Smooth muscle cell (in vitro differentiated cells): ENCODE measurements around the gene TPPP. TPM values are rescaled to one million over a fixed set of nuclear protein-coding genes. Genes with fewer than 3 reads are reported as not detected.

ENCODE experiments used
- DNase-seq: peaks from one replicate; lab custom pipeline; 2025; ENCODE audit not compliant: unreplicated experiment; lab: John Stamatoyannopoulos, UW
- H2AFZ ChIP-seq: fragments of 200-600 bp; sonication (generic); 2 replicates; pipeline ENCODE4 v1.6.0; 2016; ENCODE audit warnings: antibody characterized with exemption, low read depth, mild to moderate bottlenecking
- H3F3A ChIP-seq: fragments of 200-600 bp; sonication (generic); 2 replicates; pipeline ENCODE4 v1.6.0; 2017; ENCODE audit warnings: antibody characterized with exemption, low read depth
- H3K27ac ChIP-seq: fragments of 200-600 bp; sonication (generic); 2 replicates; pipeline ENCODE4 v1.5.1; 2016; ENCODE audit warnings: low read depth, mild to moderate bottlenecking
- H3K27me3 ChIP-seq: fragments of 200-600 bp; sonication (generic); 2 replicates; pipeline ENCODE4 v1.6.1; 2016; ENCODE audit warnings: low read depth, mild to moderate bottlenecking
- H3K36me3 ChIP-seq: fragments of 200-600 bp; sonication (generic); 2 replicates; pipeline ENCODE4 v1.5.1; 2016; ENCODE audit warnings: low read depth
- H3K4me1 ChIP-seq: fragments of 200-600 bp; sonication (generic); 2 replicates; pipeline ENCODE4 v1.5.1; 2016; ENCODE audit warnings: low read depth
- H3K4me2 ChIP-seq: fragments of 200-600 bp; sonication (generic); 2 replicates; pipeline ENCODE4 v1.6.0; 2016; ENCODE audit warnings: mild to moderate bottlenecking
- H3K4me3 ChIP-seq: fragments of 200-600 bp; sonication (generic); 2 replicates; pipeline ENCODE4 v1.5.1; 2016; ENCODE audit warnings: mild to moderate bottlenecking
- H3K79me2 ChIP-seq: fragments of 200-600 bp; sonication (generic); 2 replicates; pipeline ENCODE4 v1.6.0; 2016; ENCODE audit warnings: low read depth, mild to moderate bottlenecking
- H3K9ac ChIP-seq: fragments of 200-600 bp; sonication (generic); 2 replicates; pipeline ENCODE4 v1.6.0; 2016; ENCODE audit warnings: low read depth
- H3K9me3 ChIP-seq: fragments of 200-600 bp; sonication (generic); replicated peaks from 2 replicates; pipeline ENCODE4 v1.5.1; 2016; ENCODE audit warnings: low read depth
- H4K20me1 ChIP-seq: fragments of 200-600 bp; sonication (generic); 2 replicates; pipeline ENCODE4 v1.6.0; 2016; ENCODE audit warnings: low read depth
- WGBS: methylation state at CpG from one replicate; pipeline ENCODE4 v1.1.7; 2016; ENCODE audit warnings: low lambda C conversion rate; 5-methylcytosine and 5-hydroxymethylcytosine counted together
- polyA plus RNA-seq: library from polyadenylated mRNA; unstranded; fragments of >200 nt; fragmentation: Nextera tagmentation; extraction: Ambion mirVana; gene quantifications from 2 replicates; pipeline ENCODE4 v1.2.1, GENCODE V29; 2016
- total RNA-seq: library from RNA; depleted of rRNA; stranded (reverse); fragments of >200 nt; gene quantifications from 2 replicates; pipeline ENCODE4 v1.2.3, GENCODE V29; 2014
- TF ChIP-seq, protein P1 (sequence below): fragments of 200-600 bp; sonication (generic); IDR thresholded peaks from 2 replicates; pipeline ENCODE4 v1.5.1; 2017; ENCODE audit warnings: borderline replicate concordance, mild to moderate bottlenecking, antibody characterized with exemption; ENCODE audit not compliant: insufficient read depth, poor library complexity, severe bottlenecking

TPPP gene
- total and polyA plus RNA-seq, 2 experiments from 2014 or later = not detected

DNA sequence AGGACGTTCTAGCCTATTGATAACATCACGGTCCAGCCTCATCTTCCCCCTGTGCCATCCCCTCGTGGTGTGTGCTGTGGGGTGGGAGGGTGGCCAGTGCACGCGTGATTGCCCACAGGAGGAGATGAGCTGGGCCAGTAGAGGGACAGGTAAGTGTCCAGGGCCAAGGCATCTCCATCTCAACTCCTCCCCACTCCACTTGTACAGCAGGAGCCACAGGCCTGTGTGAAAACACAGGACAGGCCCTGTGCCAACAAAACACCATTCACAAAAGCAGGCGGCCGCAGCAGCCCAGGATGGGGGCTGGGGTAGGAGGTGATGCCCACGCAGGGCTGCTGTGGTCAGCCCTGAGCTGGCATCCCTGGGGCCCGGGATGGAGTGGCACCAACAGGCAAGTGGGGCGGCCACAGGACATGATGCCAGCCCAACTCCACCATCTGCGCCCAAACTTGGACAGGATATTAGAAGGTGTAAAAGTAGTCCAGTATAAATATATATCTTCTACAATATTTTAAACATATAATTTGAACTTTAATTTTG is 32.6 kb downstream of the TPPP start:
- TF ChIP-seq, protein P1, sequence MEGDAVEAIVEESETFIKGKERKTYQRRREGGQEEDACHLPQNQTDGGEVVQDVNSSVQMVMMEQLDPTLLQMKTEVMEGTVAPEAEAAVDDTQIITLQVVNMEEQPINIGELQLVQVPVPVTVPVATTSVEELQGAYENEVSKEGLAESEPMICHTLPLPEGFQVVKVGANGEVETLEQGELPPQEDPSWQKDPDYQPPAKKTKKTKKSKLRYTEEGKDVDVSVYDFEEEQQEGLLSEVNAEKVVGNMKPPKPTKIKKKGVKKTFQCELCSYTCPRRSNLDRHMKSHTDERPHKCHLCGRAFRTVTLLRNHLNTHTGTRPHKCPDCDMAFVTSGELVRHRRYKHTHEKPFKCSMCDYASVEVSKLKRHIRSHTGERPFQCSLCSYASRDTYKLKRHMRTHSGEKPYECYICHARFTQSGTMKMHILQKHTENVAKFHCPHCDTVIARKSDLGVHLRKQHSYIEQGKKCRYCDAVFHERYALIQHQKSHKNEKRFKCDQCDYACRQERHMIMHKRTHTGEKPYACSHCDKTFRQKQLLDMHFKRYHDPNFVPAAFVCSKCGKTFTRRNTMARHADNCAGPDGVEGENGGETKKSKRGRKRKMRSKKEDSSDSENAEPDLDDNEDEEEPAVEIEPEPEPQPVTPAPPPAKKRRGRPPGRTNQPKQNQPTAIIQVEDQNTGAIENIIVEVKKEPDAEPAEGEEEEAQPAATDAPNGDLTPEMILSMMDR = no peak
- Histone ChIP-seq H3K79me2 (no peaks in the 10 kb centered on the region), H3K4me3 (no peak overlapping the region), H3K36me3 (no peaks in the 10 kb centered on the region), H4K20me1 (no peaks in the 10 kb centered on the region), H3K9me3 (no peaks in the 10 kb centered on the region), H3F3A (no peaks in the 10 kb centered on the region), H3K27ac (no peak overlapping the region), H3K27me3 (no peaks in the 10 kb centered on the region), H3K4me2 (no peak overlapping the region), H3K9ac (no peak overlapping the region), H2AFZ (no peak overlapping the region), H3K4me1 (no peaks in the 10 kb centered on the region)
- WGBS = over 99% methylated on average over 11 of the region's 11 CpGs
- no peak for DNase-seq

DNA sequence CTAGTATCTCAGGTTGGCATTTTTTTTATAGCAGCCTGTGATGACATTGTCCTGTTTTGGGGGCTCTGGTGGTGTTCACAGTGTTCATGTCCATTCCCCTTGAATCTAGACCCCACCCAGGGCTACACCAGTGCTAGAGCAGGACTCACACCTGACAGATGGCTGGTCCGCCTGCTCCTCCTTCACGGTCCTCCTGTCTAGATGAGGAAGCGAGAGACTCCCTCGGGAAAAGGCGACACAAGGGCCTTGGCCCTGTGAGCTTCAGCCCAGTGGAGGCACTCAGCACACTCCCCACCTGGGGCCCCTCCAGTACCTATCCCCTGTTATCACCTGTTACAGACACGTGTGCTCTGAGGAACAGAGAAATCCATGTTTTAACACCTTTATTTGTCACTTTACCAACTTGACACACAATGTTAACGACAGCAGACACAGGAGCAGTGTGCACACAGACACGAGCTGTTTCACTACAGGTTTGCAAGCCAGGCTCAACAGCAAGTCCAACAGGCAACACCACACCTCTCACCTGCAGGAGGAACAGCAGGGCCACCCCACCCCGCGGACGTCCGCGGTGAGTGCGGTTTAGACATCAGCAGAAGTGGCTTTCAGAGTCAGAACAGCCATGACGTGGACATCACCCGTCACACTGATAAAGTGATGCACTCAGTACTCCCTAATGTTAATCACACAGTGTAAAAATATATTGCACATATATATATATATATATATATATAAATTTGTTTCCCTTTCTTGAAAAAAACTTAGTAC is 33.5 kb downstream of the TPPP start:
- Histone ChIP-seq H3K27me3 (no peaks in the 10 kb centered on the region), H3K4me1 (no peaks in the 10 kb centered on the region), H3K4me3 (no peak overlapping the region), H3K36me3 (no peaks in the 10 kb centered on the region), H3K4me2 (no peak overlapping the region), H3K9ac (no peak overlapping the region), H3K9me3 (no peaks in the 10 kb centered on the region), H2AFZ (no peak overlapping the region), H4K20me1 (no peaks in the 10 kb centered on the region), H3K79me2 (no peaks in the 10 kb centered on the region), H3F3A (no peaks in the 10 kb centered on the region), H3K27ac (no peak overlapping the region)
- 96% methylated on average over 16 of the region's 16 CpGs for WGBS
- TF ChIP-seq, protein P1 = no peak
- DNase-seq = no peak

DNA sequence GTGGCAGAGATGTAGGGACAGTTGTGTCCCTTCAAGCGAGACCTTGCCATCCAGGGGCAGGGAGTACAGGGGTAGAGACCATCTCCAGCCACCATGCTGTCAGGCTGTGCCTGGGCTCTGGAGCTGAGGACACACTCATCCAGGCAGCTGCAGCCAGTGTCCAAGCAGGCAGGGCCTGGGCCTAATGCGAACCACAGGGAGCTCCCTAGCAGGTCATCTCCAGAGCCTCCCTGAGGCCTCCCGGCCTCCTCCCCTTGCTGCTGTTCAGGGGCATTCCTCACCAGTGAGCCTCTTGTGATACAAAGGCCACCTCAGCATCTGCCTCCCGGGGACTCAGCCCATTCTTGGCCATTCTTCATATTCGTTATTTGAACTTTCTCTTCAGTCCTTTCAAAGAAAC is 35.0 kb downstream of the TPPP start:
- DNase-seq = no peak
- Histone ChIP-seq H3K27ac (peak overlapping the region; percentile 81), H4K20me1 (no peaks in the 10 kb centered on the region), H2AFZ (no peak overlapping the region), H3K4me3 (no peak overlapping the region), H3K4me2 (no peak overlapping the region), H3K9me3 (no peaks in the 10 kb centered on the region), H3F3A (no peaks in the 10 kb centered on the region), H3K79me2 (no peaks in the 10 kb centered on the region), H3K27me3 (no peaks in the 10 kb centered on the region), H3K36me3 (no peaks in the 10 kb centered on the region), H3K9ac (peak overlapping the region; percentile 63), H3K4me1 (no peaks in the 10 kb centered on the region)
- WGBS = 96% methylated on average over 5 of the region's 5 CpGs
- TF ChIP-seq, protein P1 = no peak
